Coronary artery (tissue), 2 donors: ENCODE results near the gene SLC40A1.
A peak's percentile ranks its signal among the peaks of the same experiment; 100 is the strongest.

Experiments used
- DNase-seq: peaks from one replicate; pipeline ENCODE4 v3.0.0-alpha.2; 2017; ENCODE audit warnings: low spot score
- H3K27ac ChIP-seq, 2 donors: fragments of 200-600 bp; sonication (generic); one replicate each; pipeline ENCODE4 v1.5.1; 2016 to 2019
- H3K4me3 ChIP-seq: fragments of 200-600 bp; sonication (generic); 2 replicates; pipeline ENCODE4 v1.5.1; 2016; ENCODE audit warnings: mild to moderate bottlenecking, moderate library complexity
- TF ChIP-seq, protein P1 (sequence below): fragments of 200-600 bp; sonication (generic); IDR thresholded peaks from one replicate; pipeline ENCODE4 v1.5.1; 2019; ENCODE audit warnings: antibody characterized with exemption

The SLC40A1 gene

DNA sequence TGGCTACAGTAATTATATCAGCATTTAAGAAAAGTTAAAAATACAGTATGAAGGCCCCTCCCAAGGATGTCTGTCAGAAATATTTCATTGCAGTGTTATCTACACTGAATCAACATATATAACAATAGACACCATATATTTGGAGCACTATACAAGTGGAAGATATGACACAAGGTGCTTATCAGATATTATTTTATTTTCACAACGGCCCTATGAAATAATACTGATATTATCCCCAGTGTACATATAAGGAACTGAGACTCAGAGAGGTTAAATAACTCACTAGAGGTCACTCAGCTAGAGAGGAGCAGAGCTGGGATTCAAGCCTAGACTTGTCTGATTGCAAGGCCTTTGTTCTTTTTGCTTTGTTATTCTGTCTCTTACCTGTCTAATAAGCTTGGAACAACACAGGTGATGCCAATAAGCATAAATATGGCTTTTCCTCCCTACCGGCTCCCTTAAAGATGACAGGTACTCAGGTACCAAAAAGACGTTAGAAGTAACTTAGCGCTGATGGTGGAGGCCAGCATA is 4.7 kb upstream of the SLC40A1 start:
- no peak overlapping the region for H3K4me3 ChIP-seq
- no peak overlapping the region for H3K27ac ChIP-seq
- no peak for DNase-seq
- TF ChIP-seq, protein P1, sequence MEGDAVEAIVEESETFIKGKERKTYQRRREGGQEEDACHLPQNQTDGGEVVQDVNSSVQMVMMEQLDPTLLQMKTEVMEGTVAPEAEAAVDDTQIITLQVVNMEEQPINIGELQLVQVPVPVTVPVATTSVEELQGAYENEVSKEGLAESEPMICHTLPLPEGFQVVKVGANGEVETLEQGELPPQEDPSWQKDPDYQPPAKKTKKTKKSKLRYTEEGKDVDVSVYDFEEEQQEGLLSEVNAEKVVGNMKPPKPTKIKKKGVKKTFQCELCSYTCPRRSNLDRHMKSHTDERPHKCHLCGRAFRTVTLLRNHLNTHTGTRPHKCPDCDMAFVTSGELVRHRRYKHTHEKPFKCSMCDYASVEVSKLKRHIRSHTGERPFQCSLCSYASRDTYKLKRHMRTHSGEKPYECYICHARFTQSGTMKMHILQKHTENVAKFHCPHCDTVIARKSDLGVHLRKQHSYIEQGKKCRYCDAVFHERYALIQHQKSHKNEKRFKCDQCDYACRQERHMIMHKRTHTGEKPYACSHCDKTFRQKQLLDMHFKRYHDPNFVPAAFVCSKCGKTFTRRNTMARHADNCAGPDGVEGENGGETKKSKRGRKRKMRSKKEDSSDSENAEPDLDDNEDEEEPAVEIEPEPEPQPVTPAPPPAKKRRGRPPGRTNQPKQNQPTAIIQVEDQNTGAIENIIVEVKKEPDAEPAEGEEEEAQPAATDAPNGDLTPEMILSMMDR, result no peak

- no peak overlapping the region for H3K27ac ChIP-seq
- DNase-seq, result no peak
- no peak overlapping the region for H3K4me3 ChIP-seq
- TF ChIP-seq, protein P1, result no peak
Measured at GRCh38 chr2:189584686-189585085, 4.1 kb upstream of the SLC40A1 start.

GRCh38 chr2:189583227-189584198 is 2.9 kb upstream of the SLC40A1 start:
- DNase-seq, result no peak
- Histone ChIP-seq H3K4me3 (no peak overlapping the region), H3K27ac (peak overlapping the region in 1 of 2 donors; percentile 82)
- TF ChIP-seq, protein P1, result no peak

GRCh38 chr2:189582809-189583192 is 2.2 kb upstream of the SLC40A1 start:
- Histone ChIP-seq H3K4me3 (no peak overlapping the region), H3K27ac (peak overlapping the region in 1 of 2 donors; percentile 82)
- no peak for DNase-seq
- TF ChIP-seq, protein P1, result no peak

- TF ChIP-seq, protein P1, result no peak
- DNase-seq, result no peak
- Histone ChIP-seq H3K4me3 (peak overlapping the region; percentile 75), H3K27ac (peak overlapping the region; percentile 82 to 94)
Measured at GRCh38 chr2:189582140-189582808, 1.7 kb upstream of the SLC40A1 start.

DNA sequence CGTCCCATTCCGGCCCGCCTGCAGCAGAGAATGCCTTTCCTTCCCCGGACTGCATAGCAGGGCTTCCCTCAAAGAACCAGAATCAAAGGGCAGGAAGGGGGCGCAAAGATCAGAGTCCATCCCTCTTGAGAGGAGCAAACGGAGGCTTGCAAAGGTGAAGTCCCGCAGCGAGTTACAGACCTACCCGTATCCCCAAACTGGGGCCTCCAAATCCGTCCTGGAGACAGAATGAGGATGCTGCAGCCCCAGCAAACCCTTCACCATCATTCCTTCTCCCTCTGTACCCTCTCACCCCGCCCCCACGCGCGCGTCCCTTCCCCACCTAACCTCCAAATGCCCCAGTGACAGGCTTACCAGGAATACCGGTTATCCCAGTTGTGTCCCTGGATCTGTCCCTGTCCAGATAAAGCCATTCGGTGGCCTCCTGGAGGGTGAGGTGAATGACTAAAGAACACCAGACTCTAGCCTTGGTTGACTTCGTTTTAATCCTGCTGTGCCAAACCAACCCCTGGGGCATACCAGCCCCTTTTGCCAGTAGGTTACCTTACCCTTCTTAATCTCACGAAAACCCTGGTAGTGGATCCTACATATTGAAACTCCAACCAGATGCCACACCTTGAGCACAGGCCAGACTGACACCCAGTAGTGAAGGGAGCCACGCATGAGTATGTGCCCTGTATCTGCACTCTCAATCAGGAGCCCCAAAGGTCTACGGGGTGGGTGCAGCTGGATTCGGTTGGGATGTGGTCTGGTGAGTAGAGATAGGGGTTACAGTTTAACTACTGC is 961 bp upstream of the SLC40A1 start:
- Histone ChIP-seq H3K27ac (peak overlapping the region; percentile 82 to 94), H3K4me3 (peak overlapping the region; percentile 75)
- TF ChIP-seq, protein P1, result no peak
- DNase-seq, result no peak
